ENCODE data around the gene GPATCH3.

- TF ChIP-seq CTCF (IDR thresholded peaks at IDR 0.05) = no peak
- no peak for TF ChIP-seq EZH2 (IDR thresholded peaks at IDR 0.05)
These were observed 25.4 kb downstream of the GPATCH3 start for GRCh38 chr1:26874896-26875295.

Measured in neural progenitor cell (in vitro differentiated cells).